ENCODE results near the gene FXYD2.

Gene FXYD2

GRCh38 chr11:117834838-117835443 is 10.4 kb upstream of the FXYD2 start:
- Histone ChIP-seq H3K9ac (ENCODE audit: low read length in 2 of 2) (no peak overlapping the region), H3K4me3 (ENCODE audit: low read length in 2 of 2) (no peak overlapping the region), H3K27ac (ENCODE audit: low read length) (no peak overlapping the region), H3K9me3 (ENCODE audit: control insufficient read depth in 2 of 2, low read length in 2 of 2) (no peaks in the 10 kb centered on the region), H3K4me1 (ENCODE audit: control insufficient read depth, insufficient read depth, low read length) (peaks cover 6% of the 10 kb centered on the region), H3K27me3 (ENCODE audit: control insufficient read depth in 1 of 2, insufficient read depth in 2 of 2, low read length in 2 of 2) (peaks cover 2 to 16% of the 10 kb centered on the region in 2 donors), H3K36me3 (ENCODE audit: control insufficient read depth in 2 of 2, insufficient read depth in 2 of 2, low read length in 2 of 2) (peaks cover 16 to 35% of the 10 kb centered on the region in 2 donors)

- H3K9ac ChIP-seq (ENCODE audit: low read length in 2 of 2) = no peak overlapping the region
- H3K9me3 ChIP-seq (ENCODE audit: control insufficient read depth in 2 of 2, low read length in 2 of 2) = no peaks in the 10 kb centered on the region
- H3K27ac ChIP-seq (ENCODE audit: low read length) = no peak overlapping the region
- peaks cover 10 to 29% of the 10 kb centered on the region in 2 donors for H3K36me3 ChIP-seq (ENCODE audit: control insufficient read depth in 2 of 2, insufficient read depth in 2 of 2, low read length in 2 of 2)
- H3K27me3 ChIP-seq (ENCODE audit: control insufficient read depth in 1 of 2, insufficient read depth in 2 of 2, low read length in 2 of 2) = peaks cover 2 to 16% of the 10 kb centered on the region in 2 donors
- H3K4me3 ChIP-seq (ENCODE audit: low read length in 2 of 2) = no peak overlapping the region
- H3K4me1 ChIP-seq (ENCODE audit: control insufficient read depth, insufficient read depth, low read length) = peaks cover 8% of the 10 kb centered on the region
Measured at GRCh38 chr11:117834068-117834810, 9.7 kb upstream of the FXYD2 start.

- Histone ChIP-seq H3K9me3 (ENCODE audit: control insufficient read depth in 2 of 2, low read length in 2 of 2) (no peaks in the 10 kb centered on the region), H3K4me3 (ENCODE audit: low read length in 2 of 2) (no peak overlapping the region), H3K27ac (ENCODE audit: low read length) (no peak overlapping the region), H3K36me3 (ENCODE audit: control insufficient read depth in 2 of 2, insufficient read depth in 2 of 2, low read length in 2 of 2) (peaks cover 10 to 23% of the 10 kb centered on the region in 2 donors), H3K4me1 (ENCODE audit: control insufficient read depth, insufficient read depth, low read length) (peaks cover 16% of the 10 kb centered on the region), H3K27me3 (ENCODE audit: control insufficient read depth in 1 of 2, insufficient read depth in 2 of 2, low read length in 2 of 2) (peaks cover 4 to 16% of the 10 kb centered on the region in 2 donors), H3K9ac (ENCODE audit: low read length in 2 of 2) (no peak overlapping the region)
Measured at GRCh38 chr11:117833401-117833891, 8.9 kb upstream of the FXYD2 start.

- Histone ChIP-seq H3K27me3 (ENCODE audit: control insufficient read depth in 1 of 2, insufficient read depth in 2 of 2, low read length in 2 of 2) (peaks cover 4 to 16% of the 10 kb centered on the region in 2 donors), H3K36me3 (ENCODE audit: control insufficient read depth in 2 of 2, insufficient read depth in 2 of 2, low read length in 2 of 2) (peaks cover 8 to 18% of the 10 kb centered on the region in 2 donors), H3K4me1 (ENCODE audit: control insufficient read depth, insufficient read depth, low read length) (peaks cover 19% of the 10 kb centered on the region), H3K27ac (ENCODE audit: low read length) (no peak overlapping the region), H3K9ac (ENCODE audit: low read length in 2 of 2) (no peak overlapping the region), H3K4me3 (ENCODE audit: low read length in 2 of 2) (no peak overlapping the region), H3K9me3 (ENCODE audit: control insufficient read depth in 2 of 2, low read length in 2 of 2) (no peaks in the 10 kb centered on the region)
Measured at GRCh38 chr11:117832511-117832910, 8.0 kb upstream of the FXYD2 start.

- Histone ChIP-seq H3K4me3 (ENCODE audit: low read length in 2 of 2) (no peak overlapping the region), H3K27ac (ENCODE audit: low read length) (no peak overlapping the region), H3K9me3 (ENCODE audit: control insufficient read depth in 2 of 2, low read length in 2 of 2) (no peaks in the 10 kb centered on the region), H3K36me3 (ENCODE audit: control insufficient read depth in 2 of 2, insufficient read depth in 2 of 2, low read length in 2 of 2) (peaks cover 7 to 14% of the 10 kb centered on the region in 2 donors), H3K4me1 (ENCODE audit: control insufficient read depth, insufficient read depth, low read length) (peaks cover 19% of the 10 kb centered on the region), H3K9ac (ENCODE audit: low read length in 2 of 2) (no peak overlapping the region), H3K27me3 (ENCODE audit: control insufficient read depth in 1 of 2, insufficient read depth in 2 of 2, low read length in 2 of 2) (peaks cover 4 to 16% of the 10 kb centered on the region in 2 donors)
Measured at GRCh38 chr11:117831661-117832415, 7.3 kb upstream of the FXYD2 start.

- Histone ChIP-seq H3K27me3 (ENCODE audit: control insufficient read depth in 1 of 2, insufficient read depth in 2 of 2, low read length in 2 of 2) (peaks cover 4 to 16% of the 10 kb centered on the region in 2 donors), H3K4me1 (ENCODE audit: control insufficient read depth, insufficient read depth, low read length) (peaks cover 19% of the 10 kb centered on the region), H3K4me3 (ENCODE audit: low read length in 2 of 2) (no peak overlapping the region), H3K9me3 (ENCODE audit: control insufficient read depth in 2 of 2, low read length in 2 of 2) (no peaks in the 10 kb centered on the region), H3K27ac (ENCODE audit: low read length) (no peak overlapping the region), H3K9ac (ENCODE audit: low read length in 2 of 2) (no peak overlapping the region), H3K36me3 (ENCODE audit: control insufficient read depth in 2 of 2, insufficient read depth in 2 of 2, low read length in 2 of 2) (peaks cover 7 to 14% of the 10 kb centered on the region in 2 donors)
Measured at GRCh38 chr11:117830674-117831351, 6.3 kb upstream of the FXYD2 start.

- no peaks in the 10 kb centered on the region for H3K9me3 ChIP-seq (ENCODE audit: control insufficient read depth in 2 of 2, low read length in 2 of 2)
- H3K4me1 ChIP-seq (ENCODE audit: control insufficient read depth, insufficient read depth, low read length) = peaks cover 25% of the 10 kb centered on the region
- H3K36me3 ChIP-seq (ENCODE audit: control insufficient read depth in 2 of 2, insufficient read depth in 2 of 2, low read length in 2 of 2) = peaks cover 2 to 10% of the 10 kb centered on the region in 2 donors
- peaks cover 4 to 16% of the 10 kb centered on the region in 2 donors for H3K27me3 ChIP-seq (ENCODE audit: control insufficient read depth in 1 of 2, insufficient read depth in 2 of 2, low read length in 2 of 2)
- H3K27ac ChIP-seq (ENCODE audit: low read length) = no peak overlapping the region
- no peak overlapping the region for H3K4me3 ChIP-seq (ENCODE audit: low read length in 2 of 2)
- no peak overlapping the region for H3K9ac ChIP-seq (ENCODE audit: low read length in 2 of 2)
Measured at GRCh38 chr11:117830072-117830471, 5.5 kb upstream of the FXYD2 start.

GRCh38 chr11:117829369-117829725 is 4.8 kb upstream of the FXYD2 start:
- peaks cover 31% of the 10 kb centered on the region for H3K4me1 ChIP-seq (ENCODE audit: control insufficient read depth, insufficient read depth, low read length)
- H3K9ac ChIP-seq (ENCODE audit: low read length in 2 of 2) = peak overlapping the region in 1 of 2 donors; percentile 36
- no peak overlapping the region for H3K27ac ChIP-seq (ENCODE audit: low read length)
- peaks cover 4 to 16% of the 10 kb centered on the region in 2 donors for H3K27me3 ChIP-seq (ENCODE audit: control insufficient read depth in 1 of 2, insufficient read depth in 2 of 2, low read length in 2 of 2)
- no peak overlapping the region for H3K4me3 ChIP-seq (ENCODE audit: low read length in 2 of 2)
- H3K36me3 ChIP-seq (ENCODE audit: control insufficient read depth in 2 of 2, insufficient read depth in 2 of 2, low read length in 2 of 2) = peaks cover 0 to 6% of the 10 kb centered on the region in 2 donors
- H3K9me3 ChIP-seq (ENCODE audit: control insufficient read depth in 2 of 2, low read length in 2 of 2) = no peaks in the 10 kb centered on the region

- H3K27me3 ChIP-seq (ENCODE audit: control insufficient read depth in 1 of 2, insufficient read depth in 2 of 2, low read length in 2 of 2) = peaks cover 4 to 16% of the 10 kb centered on the region in 2 donors
- H3K9me3 ChIP-seq (ENCODE audit: control insufficient read depth in 2 of 2, low read length in 2 of 2) = no peaks in the 10 kb centered on the region
- no peak overlapping the region for H3K4me3 ChIP-seq (ENCODE audit: low read length in 2 of 2)
- H3K4me1 ChIP-seq (ENCODE audit: control insufficient read depth, insufficient read depth, low read length) = peaks cover 37% of the 10 kb centered on the region
- peaks cover 0 to 2% of the 10 kb centered on the region in 2 donors for H3K36me3 ChIP-seq (ENCODE audit: control insufficient read depth in 2 of 2, insufficient read depth in 2 of 2, low read length in 2 of 2)
- H3K27ac ChIP-seq (ENCODE audit: low read length) = no peak overlapping the region
- H3K9ac ChIP-seq (ENCODE audit: low read length in 2 of 2) = peak overlapping the region in 1 of 2 donors; percentile 36
Measured at GRCh38 chr11:117828611-117829368, 4.2 kb upstream of the FXYD2 start.
